Activated naive CD4-positive, alpha-beta T cell treated with Interleukin-2 at 50 U/mL for 16 hours (primary cell): ENCODE data around the gene CISD2.
A peak's percentile ranks its signal among the peaks of the same experiment; 100 is the strongest.
"Not testable (repeated sequence)": the region's sequence is repeated elsewhere in the genome, so short reads cannot be mapped to it uniquely, and the experiment has no call there.

ENCODE experiments used
- DNase-seq: peaks from one replicate; pipeline ENCODE4 v3.0.0-alpha.2; 2020

The CISD2 gene

GRCh38 chr4:102868781-102869568 lies at the start of gene CISD2:
CISD2 (plus strand) TSS chr4:102868992; CDS start chr4:102869085, 93 bp downstream.
- peak; percentile 91 for DNase-seq

GRCh38 chr4:102819100-102819499 lies 49.7 kb upstream of the CISD2 start:
- not testable (repeated sequence) for DNase-seq

GRCh38 chr4:102819588-102820365 lies 49.0 kb upstream of the CISD2 start:
- no peak for DNase-seq

GRCh38 chr4:102823464-102823863 lies 45.3 kb upstream of the CISD2 start:
- DNase-seq: no peak

GRCh38 chr4:102823897-102824296 lies 44.9 kb upstream of the CISD2 start:
- DNase-seq: no peak

GRCh38 chr4:102824398-102824797 lies 44.4 kb upstream of the CISD2 start:
- DNase-seq: no peak

- peak; percentile 30 for DNase-seq
Observed at GRCh38 chr4:102825261-102826091, 43.3 kb upstream of the CISD2 start.

GRCh38 chr4:102826105-102826889 lies 42.5 kb upstream of the CISD2 start:
- peak; percentile 78 for DNase-seq

GRCh38 chr4:102826890-102827673 lies 41.7 kb upstream of the CISD2 start, which contains the start of gene UBE2D3:
UBE2D3 (minus strand) TSS chr4:102827551; CDS start chr4:102826508, 1,043 bp downstream.
- DNase-seq: peak; percentile 96

GRCh38 chr4:102827674-102828496 lies 40.9 kb upstream of the CISD2 start:
- peak; percentile 99 for DNase-seq

- DNase-seq: no peak
Observed at GRCh38 chr4:102828497-102828808, 40.3 kb upstream of the CISD2 start.

- no peak for DNase-seq
Observed at GRCh38 chr4:102829803-102830202, 39.0 kb upstream of the CISD2 start.

GRCh38 chr4:102832105-102832504 lies 36.7 kb upstream of the CISD2 start:
- no peak for DNase-seq

- no peak for DNase-seq
Observed at GRCh38 chr4:102832667-102833066, 36.1 kb upstream of the CISD2 start.

- no peak for DNase-seq
Observed at GRCh38 chr4:102836596-102836995, 32.2 kb upstream of the CISD2 start.

GRCh38 chr4:102842367-102842766 lies 26.4 kb upstream of the CISD2 start:
- no peak for DNase-seq

GRCh38 chr4:102843273-102843672 lies 25.5 kb upstream of the CISD2 start:
- DNase-seq: no peak

GRCh38 chr4:102843938-102844337 lies 24.9 kb upstream of the CISD2 start:
- DNase-seq: no peak

GRCh38 chr4:102847687-102848086 lies 21.1 kb upstream of the CISD2 start:
- no peak for DNase-seq

- DNase-seq: no peak
Observed at GRCh38 chr4:102849579-102850104, 19.1 kb upstream of the CISD2 start.
